Uterus (tissue), 4 donors: ENCODE results near the gene ZNF512B. TPM values are rescaled to one million over a fixed set of nuclear protein-coding genes. Genes with fewer than 3 reads are reported as not detected.
"Not testable (repeated sequence)": the region's sequence is repeated elsewhere in the genome, so short reads cannot be mapped to it uniquely, and the experiment has no call there.

Source experiments
- DNase-seq, 2 donors: peaks; one replicate each; pipeline ENCODE4 v3.0.0-alpha.2; 2019 to 2020
- H3K27ac ChIP-seq, 2 donors: fragments of 200-600 bp; sonication (generic); 1 replicate in 1 of 2; 2 replicates in 1 of 2; pipeline ENCODE4 v1.5.1; 2016 to 2018
- H3K27me3 ChIP-seq, 2 donors: fragments of 200-600 bp; sonication (generic); one replicate each; pipeline ENCODE4 v1.5.1; 2018 to 2019; ENCODE audit warnings: control low read depth in 1 of 2
- H3K36me3 ChIP-seq, 2 donors: fragments of 200-600 bp; sonication (generic); one replicate each; pipeline ENCODE4 v1.5.1; 2019; ENCODE audit warnings: control low read depth in 1 of 2
- H3K4me1 ChIP-seq, 2 donors: fragments of 200-600 bp; sonication (generic); one replicate each; pipeline ENCODE4 v1.5.1; 2018 to 2019; ENCODE audit warnings: control low read depth in 1 of 2
- H3K4me3 ChIP-seq, 2 donors: fragments of 200-600 bp; sonication (generic); 1 replicate in 1 of 2; 2 replicates in 1 of 2; pipeline ENCODE4 v1.5.1; 2018 to 2019; ENCODE audit warnings: mild to moderate bottlenecking in 1 of 2
- H3K9me3 ChIP-seq, 2 donors: fragments of 200-600 bp; sonication (generic); one replicate each; pipeline ENCODE4 v1.5.1; 2019; ENCODE audit warnings: control low read depth in 1 of 2
- CTCF ChIP-seq, 4 experiments: fragments of 200-600 bp in 2 of 4; fragments of 450-650 bp in 2 of 4; sonication (generic) in 2 of 4; IDR thresholded peaks; one replicate each; pipeline ENCODE4 v1.5.1; 2016 to 2019; ENCODE audit warnings: antibody characterized with exemption in 4 of 4, mild to moderate bottlenecking in 2 of 4, moderate library complexity in 1 of 4
- POLR2A ChIP-seq, 2 donors: fragments of 450-650 bp; IDR thresholded peaks; one replicate each; pipeline ENCODE4 v1.6.1; 2016; ENCODE audit warnings: antibody characterized with exemption in 2 of 2, mild to moderate bottlenecking in 1 of 2, moderate library complexity in 1 of 2
- intact Hi-C: fragments of 100-400 bp; cut with DNase I; formaldehyde crosslinking; loops from one replicate; pipeline ENCODE4 v1.15.1; 2023; ENCODE audit warnings: low total_unique reads
- total RNA-seq, 4 donors: library from RNA; depleted of rRNA in 3 of 4; stranded (reverse); fragments of >200 nt in 3 of 4; gene quantifications; one replicate each; pipeline versions ENCODE4 v1.1.0 to v1.2.4, GENCODE V29; 2014 to 2023
- donor health status: DM: yes; HTN: yes; CAD: no.

Gene ZNF512B
- total RNA-seq, 4 donors from 2014 or later = 4.7 to 23.3 (median 17.4) TPM

GRCh38 chr20:63973160-63973479, 3.4 kb upstream of the ZNF512B start:
- intact Hi-C loops = loop anchor here (2.0 kb wide), 1 partner anchor 434 kb away; no protein-coding TSS in a partner anchor
- H3K4me3 ChIP-seq = no peak overlapping the region

GRCh38 chr20:63972312-63973159, 2.8 kb upstream of the ZNF512B start:
- H3K9me3 ChIP-seq = no peaks in the 10 kb centered on the region
- peak in 1 of 2 donors; percentile 48 for DNase-seq
- no peak for TF ChIP-seq CTCF (IDR thresholded peaks at IDR 0.05)
- no peak for TF ChIP-seq POLR2A (IDR thresholded peaks at IDR 0.05)
- peaks cover 0 to 18% of the 10 kb centered on the region in 2 donors for H3K4me1 ChIP-seq
- intact Hi-C loops = loop anchor here (2.0 kb wide), 1 partner anchor 434 kb away; no protein-coding TSS in a partner anchor
- no peak overlapping the region for H3K27ac ChIP-seq
- H3K27me3 ChIP-seq = no peaks in the 10 kb centered on the region
- no peaks in the 10 kb centered on the region for H3K36me3 ChIP-seq
- no peak overlapping the region for H3K4me3 ChIP-seq

More at GRCh38 chr20:63973160-63973479, 3.4 kb upstream of the ZNF512B start:
- Histone ChIP-seq H3K27ac (no peak overlapping the region), H3K27me3 (no peaks in the 10 kb centered on the region), H3K36me3 (no peaks in the 10 kb centered on the region), H3K9me3 (no peaks in the 10 kb centered on the region), H3K4me1 (peaks cover 0 to 16% of the 10 kb centered on the region in 2 donors)
- TF ChIP-seq POLR2A (IDR thresholded peaks at IDR 0.05) (no peak), CTCF (IDR thresholded peaks at IDR 0.05) (no peak)
- no peak for DNase-seq

GRCh38 chr20:63971960-63972311, 2.2 kb upstream of the ZNF512B start:
- H3K9me3 ChIP-seq, H3K36me3 ChIP-seq, H3K4me3 ChIP-seq, H3K27me3 ChIP-seq, DNase-seq, H3K27ac ChIP-seq: not testable (repeated sequence)
- peaks cover 0 to 18% of the 10 kb centered on the region in 2 donors for H3K4me1 ChIP-seq
- intact Hi-C loops = loop anchor here (2.0 kb wide), 1 partner anchor 433 kb away; no protein-coding TSS in a partner anchor

- Histone ChIP-seq H3K9me3 (no peaks in the 10 kb centered on the region), H3K36me3 (no peaks in the 10 kb centered on the region), H3K27ac (no peak overlapping the region), H3K4me3 (no peak overlapping the region), H3K4me1 (peaks cover 0 to 18% of the 10 kb centered on the region in 2 donors), H3K27me3 (no peaks in the 10 kb centered on the region)
- DNase-seq = no peak
- intact Hi-C loops = no loop called here
- TF ChIP-seq CTCF (IDR thresholded peaks at IDR 0.05) (no peak), POLR2A (IDR thresholded peaks at IDR 0.05) (no peak)
These were observed 1.1 kb upstream of the ZNF512B start for GRCh38 chr20:63970714-63971431.

- TF ChIP-seq POLR2A (IDR thresholded peaks at IDR 0.05) = no peak
- no peak for TF ChIP-seq CTCF (IDR thresholded peaks at IDR 0.05)
- peak; percentile 23 to 37 for DNase-seq
- Histone ChIP-seq H3K4me1 (peaks cover 0 to 18% of the 10 kb centered on the region in 2 donors), H3K36me3 (no peaks in the 10 kb centered on the region), H3K27ac (peak overlapping the region; percentile 73 to 80), H3K9me3 (no peaks in the 10 kb centered on the region), H3K27me3 (no peaks in the 10 kb centered on the region), H3K4me3 (peak overlapping the region; percentile 46 to 73)
- intact Hi-C loops = no loop called here
These were observed 586 bp downstream of the ZNF512B start for GRCh38 chr20:63968928-63969760.
